Epithelial cell of proximal tubule (primary cell): ENCODE results near the gene DRD1. TPM values are rescaled to one million over a fixed set of nuclear protein-coding genes. Genes with fewer than 3 reads are reported as not detected.
"Not testable (repeated sequence)": the region's sequence is repeated elsewhere in the genome, so short reads cannot be mapped to it uniquely, and the experiment has no call there.

ENCODE experiments used
- DNase-seq: peaks from one replicate; pipeline ENCODE4 v3.0.0-alpha.2; 2011; ENCODE audit warnings: low read depth
- H3K4me3 ChIP-seq: 2 replicates; pipeline ENCODE4 v1.5.1; 2011; ENCODE audit warnings: low read depth, mild to moderate bottlenecking, low read length
- total RNA-seq: library from RNA; depleted of rRNA; stranded (reverse); fragments of >200 nt; gene quantifications from 2 replicates; pipeline ENCODE4 v1.2.3, GENCODE V29; 2015
- TF ChIP-seq, protein P1 (sequence below): conservative IDR thresholded peaks from 2 replicates; pipeline ENCODE4 v1.5.1; 2012; ENCODE audit warnings: low read depth, mild to moderate bottlenecking, low read length

The DRD1 gene
- total RNA-seq, 1 donor from 2014 or later = not detected

DNA sequence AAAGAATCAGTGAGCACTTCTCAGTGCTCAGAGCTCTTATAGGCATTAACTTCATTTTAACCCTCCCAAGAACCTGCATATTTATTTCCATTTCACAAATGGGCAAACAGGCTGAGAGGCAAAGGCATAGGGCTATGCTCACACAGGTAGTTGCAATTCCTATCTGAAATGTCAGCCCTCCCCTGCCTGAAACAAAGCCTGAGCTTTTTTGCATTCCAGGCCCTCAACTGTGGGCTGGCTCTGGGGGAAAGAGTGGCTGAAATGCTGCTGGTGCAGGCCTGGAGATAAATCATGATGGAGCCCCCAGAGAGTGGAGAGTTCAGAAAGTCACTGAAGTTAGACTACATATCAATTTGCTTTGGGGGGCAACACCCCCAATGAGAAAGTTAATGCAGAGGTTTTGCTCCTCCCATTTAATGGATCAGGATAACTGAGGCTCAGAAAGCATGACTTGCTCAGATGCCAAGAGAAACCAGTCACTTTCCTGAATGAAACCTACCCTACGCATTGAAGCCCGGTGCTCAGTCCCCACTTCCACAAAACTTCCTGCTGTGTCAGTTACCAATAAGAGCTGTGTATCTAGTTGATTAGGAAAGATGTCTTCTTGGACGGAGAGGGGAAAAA lies 5.6 kb downstream of the DRD1 start:
- TF ChIP-seq, protein P1, sequence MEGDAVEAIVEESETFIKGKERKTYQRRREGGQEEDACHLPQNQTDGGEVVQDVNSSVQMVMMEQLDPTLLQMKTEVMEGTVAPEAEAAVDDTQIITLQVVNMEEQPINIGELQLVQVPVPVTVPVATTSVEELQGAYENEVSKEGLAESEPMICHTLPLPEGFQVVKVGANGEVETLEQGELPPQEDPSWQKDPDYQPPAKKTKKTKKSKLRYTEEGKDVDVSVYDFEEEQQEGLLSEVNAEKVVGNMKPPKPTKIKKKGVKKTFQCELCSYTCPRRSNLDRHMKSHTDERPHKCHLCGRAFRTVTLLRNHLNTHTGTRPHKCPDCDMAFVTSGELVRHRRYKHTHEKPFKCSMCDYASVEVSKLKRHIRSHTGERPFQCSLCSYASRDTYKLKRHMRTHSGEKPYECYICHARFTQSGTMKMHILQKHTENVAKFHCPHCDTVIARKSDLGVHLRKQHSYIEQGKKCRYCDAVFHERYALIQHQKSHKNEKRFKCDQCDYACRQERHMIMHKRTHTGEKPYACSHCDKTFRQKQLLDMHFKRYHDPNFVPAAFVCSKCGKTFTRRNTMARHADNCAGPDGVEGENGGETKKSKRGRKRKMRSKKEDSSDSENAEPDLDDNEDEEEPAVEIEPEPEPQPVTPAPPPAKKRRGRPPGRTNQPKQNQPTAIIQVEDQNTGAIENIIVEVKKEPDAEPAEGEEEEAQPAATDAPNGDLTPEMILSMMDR = no peak
- H3K4me3 ChIP-seq = no peak overlapping the region
- no peak for DNase-seq

DNA sequence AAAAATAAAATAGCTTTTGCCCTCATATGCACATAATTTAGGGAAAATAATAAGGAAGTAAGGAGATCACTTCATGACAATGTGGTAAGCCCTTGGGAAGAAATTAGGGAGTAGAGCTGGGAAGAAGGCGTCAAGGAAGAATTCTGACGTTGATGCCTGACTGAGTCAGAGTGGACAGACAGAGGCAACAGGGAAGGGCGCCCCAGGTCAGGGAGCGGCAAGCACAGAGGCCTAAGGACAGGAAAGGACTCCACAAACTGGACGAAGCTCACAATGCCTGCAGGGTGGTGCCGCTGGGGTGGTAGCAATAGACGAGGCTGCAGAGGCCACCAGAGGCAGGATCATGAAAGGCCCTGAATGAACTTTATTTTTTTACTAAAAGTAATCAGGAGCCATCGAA lies 7.6 kb downstream of the DRD1 start:
- DNase-seq = no peak
- TF ChIP-seq, protein P1 = no peak
- H3K4me3 ChIP-seq = no peak overlapping the region

DNA sequence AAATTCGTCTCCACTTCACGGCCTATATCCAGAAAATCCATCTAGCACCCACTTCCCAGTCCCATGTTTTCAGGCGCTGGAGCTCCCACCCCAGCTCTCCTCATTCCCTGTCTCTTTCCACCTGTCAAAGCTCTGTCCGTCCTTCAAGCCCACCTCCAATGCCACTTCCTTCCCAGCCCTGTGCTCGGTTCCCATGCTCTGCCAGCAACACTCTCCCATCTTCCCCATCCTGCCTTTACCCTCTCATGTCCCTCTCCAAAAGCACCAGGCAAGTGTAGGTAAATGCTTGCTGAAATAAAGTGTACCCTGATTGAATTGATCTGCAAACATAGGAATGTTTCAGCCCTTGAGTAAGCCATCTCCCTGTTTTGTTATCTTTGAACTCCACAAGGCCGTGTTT lies 9.2 kb downstream of the DRD1 start:
- no peak for DNase-seq
- TF ChIP-seq, protein P1 = no peak
- H3K4me3 ChIP-seq = no peak overlapping the region

DNA sequence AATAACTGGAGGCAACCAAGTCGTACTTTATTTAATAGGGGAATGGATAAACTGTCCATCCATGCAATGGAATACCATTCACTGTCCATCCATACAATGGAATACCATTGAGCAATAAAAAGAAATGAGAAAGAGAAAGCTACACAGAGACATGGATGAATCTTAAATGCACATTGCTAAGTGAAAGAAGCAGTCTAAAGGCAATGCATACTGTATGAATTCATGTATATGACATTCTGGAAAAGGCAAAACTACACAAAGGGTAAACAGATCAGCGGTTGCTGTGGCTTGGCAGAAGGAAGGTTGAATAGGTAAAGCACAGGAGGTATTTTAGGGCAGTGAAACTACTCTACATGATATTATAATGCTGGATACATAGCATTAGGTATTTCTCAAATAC lies 16.2 kb downstream of the DRD1 start:
- DNase-seq = no peak
- H3K4me3 ChIP-seq = no peak overlapping the region
- TF ChIP-seq, protein P1 = no peak

DNA sequence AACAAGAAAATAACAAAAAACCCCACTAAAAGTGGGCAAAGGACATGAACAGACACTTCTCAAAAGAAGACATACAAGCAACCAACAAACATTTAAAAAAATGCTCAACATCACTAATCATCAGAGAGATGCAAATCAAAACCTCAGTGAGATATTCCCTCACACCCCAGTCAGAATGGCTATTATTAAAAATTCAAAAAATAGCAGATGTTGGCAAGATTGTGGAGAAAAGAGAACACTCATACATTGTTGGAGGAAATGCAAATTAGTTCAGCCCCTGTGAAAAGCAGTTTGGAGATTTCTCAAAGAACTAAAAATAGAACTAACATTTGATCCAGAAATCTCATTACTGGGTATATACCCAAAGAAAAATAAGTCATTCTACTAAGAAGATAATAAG lies 19.4 kb downstream of the DRD1 start:
- H3K4me3 ChIP-seq, DNase-seq: not testable (repeated sequence)

DNA sequence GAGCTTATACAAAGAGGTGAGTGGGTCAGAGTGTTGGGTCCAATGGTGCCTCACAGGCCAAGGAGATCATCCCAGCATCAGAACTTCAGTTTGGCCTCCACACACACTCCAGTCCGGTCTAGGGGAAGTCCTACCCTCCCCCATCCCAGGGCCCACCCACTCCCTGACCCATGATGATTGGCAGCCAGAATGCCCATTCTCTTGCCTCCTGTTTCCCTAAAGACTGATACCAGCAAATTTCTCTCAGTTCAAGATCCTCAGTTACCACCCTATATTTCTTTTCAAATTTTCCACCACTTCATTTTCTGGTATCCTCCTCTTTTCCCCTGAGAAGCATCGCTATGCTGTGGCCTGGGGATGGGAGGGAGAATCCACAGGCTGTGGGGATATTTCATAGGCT lies 21.9 kb downstream of the DRD1 start:
- TF ChIP-seq, protein P1 = no peak
- no peak overlapping the region for H3K4me3 ChIP-seq
- DNase-seq = no peak

DNA sequence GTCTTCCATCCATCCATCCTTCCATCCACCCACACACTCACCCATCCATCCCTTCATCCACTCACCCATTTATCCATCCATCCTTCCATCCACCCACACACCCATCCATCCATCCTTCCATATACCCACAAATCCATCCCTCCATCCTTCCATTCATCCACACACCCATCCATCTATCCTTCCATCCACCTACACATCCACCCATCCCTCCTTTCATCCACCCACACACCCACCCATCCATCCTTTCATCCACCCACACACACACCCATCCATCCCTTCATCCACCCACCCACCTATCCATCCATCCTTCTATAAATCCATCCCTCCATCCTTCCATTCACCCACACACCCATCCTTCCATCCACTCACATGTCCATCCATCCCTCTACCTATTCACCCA lies 23.6 kb downstream of the DRD1 start:
- TF ChIP-seq, protein P1 = no peak
- no peak overlapping the region for H3K4me3 ChIP-seq
- DNase-seq = no peak
